Forelimb muscle (tissue), 1 donor: Measurements from ENCODE around the gene TNFRSF11A. TPM values are rescaled to one million over a fixed set of nuclear protein-coding genes. Genes with fewer than 3 reads are reported as not detected.

Experiments used
- DNase-seq: peaks from one replicate; pipeline ENCODE4 v3.0.0-alpha.2; 2013; ENCODE audit warnings: low read depth
- polyA plus RNA-seq: library from polyadenylated mRNA; unstranded; fragments of 120-200 nt; gene quantifications from one replicate; pipeline ENCODE4 v1.2.1, GENCODE V29; 2013; ENCODE audit not compliant: insufficient read length

TNFRSF11A gene
- polyA plus RNA-seq, 1 donor = 2.8 TPM

- no peak for DNase-seq
Observed at GRCh38 chr18:62381373-62381772, 56.3 kb downstream of the TNFRSF11A start.

- no peak for DNase-seq
Observed at GRCh38 chr18:62384068-62384467, 59.0 kb downstream of the TNFRSF11A start.

GRCh38 chr18:62384610-62385097, 59.5 kb downstream of the TNFRSF11A start:
- DNase-seq = no peak

GRCh38 chr18:62386091-62386490, 61.0 kb downstream of the TNFRSF11A start:
- no peak for DNase-seq

GRCh38 chr18:62386601-62387000, 61.5 kb downstream of the TNFRSF11A start:
- no peak for DNase-seq

GRCh38 chr18:62387257-62387656, 62.1 kb downstream of the TNFRSF11A start:
- DNase-seq = no peak

GRCh38 chr18:62388855-62389760, 64.0 kb downstream of the TNFRSF11A start:
- DNase-seq = no peak

- no peak for DNase-seq
Observed at GRCh38 chr18:62389761-62390481, 64.8 kb downstream of the TNFRSF11A start.

GRCh38 chr18:62394006-62394763, 69.1 kb downstream of the TNFRSF11A start:
- DNase-seq = no peak

GRCh38 chr18:62396381-62396780, 71.3 kb downstream of the TNFRSF11A start:
- DNase-seq = no peak

GRCh38 chr18:62396967-62397366, 71.9 kb downstream of the TNFRSF11A start:
- DNase-seq = no peak

GRCh38 chr18:62398291-62398690, 73.2 kb downstream of the TNFRSF11A start:
- DNase-seq = no peak

- DNase-seq = no peak
Observed at GRCh38 chr18:62399276-62399675, 74.2 kb downstream of the TNFRSF11A start.

GRCh38 chr18:62399781-62400308, 74.7 kb downstream of the TNFRSF11A start:
- DNase-seq = no peak

GRCh38 chr18:62400916-62401315, 75.8 kb downstream of the TNFRSF11A start:
- no peak for DNase-seq

GRCh38 chr18:62402342-62402948, 77.3 kb downstream of the TNFRSF11A start:
- DNase-seq = no peak

GRCh38 chr18:62403120-62403519, 78.0 kb downstream of the TNFRSF11A start:
- DNase-seq = no peak

GRCh38 chr18:62404881-62405280, 79.8 kb downstream of the TNFRSF11A start:
- no peak for DNase-seq

- DNase-seq = no peak
Observed at GRCh38 chr18:62407660-62408059, 82.5 kb downstream of the TNFRSF11A start.

- no peak for DNase-seq
Observed at GRCh38 chr18:62409821-62410220, 84.7 kb downstream of the TNFRSF11A start.
